NCI-H2081 treated with DMSO at 0.1 percent for 48 hours (cell line): ENCODE results near the gene DNAH14.

Source experiments
- DNase-seq: peaks from one replicate; lab custom pipeline; 2025; lab: John Stamatoyannopoulos, UW

DNAH14 gene

GRCh38 chr1:225408249-225408648 lies 478.8 kb downstream of the DNAH14 start:
- DNase-seq, result no peak

GRCh38 chr1:225409051-225409450 lies 479.6 kb downstream of the DNAH14 start:
- no peak for DNase-seq

GRCh38 chr1:225410036-225410435 lies 480.6 kb downstream of the DNAH14 start:
- no peak for DNase-seq

- DNase-seq, result no peak
These were observed 482.8 kb downstream of the DNAH14 start for GRCh38 chr1:225412321-225412720.

- DNase-seq, result no peak
These were observed 483.4 kb downstream of the DNAH14 start for GRCh38 chr1:225412803-225413351.

- no peak for DNase-seq
These were observed 484.4 kb downstream of the DNAH14 start for GRCh38 chr1:225413708-225414375.

- DNase-seq, result no peak
These were observed 485.8 kb downstream of the DNAH14 start for GRCh38 chr1:225415307-225415706.

GRCh38 chr1:225415967-225416745 lies 486.7 kb downstream of the DNAH14 start:
- no peak for DNase-seq

- no peak for DNase-seq
These were observed 488.6 kb downstream of the DNAH14 start for GRCh38 chr1:225418059-225418458.

- no peak for DNase-seq
These were observed 489.1 kb downstream of the DNAH14 start for GRCh38 chr1:225418598-225418997.

GRCh38 chr1:225422031-225422605 lies 492.6 kb downstream of the DNAH14 start:
- no peak for DNase-seq

GRCh38 chr1:225422795-225423517 lies 493.5 kb downstream of the DNAH14 start:
- DNase-seq, result no peak

- DNase-seq, result no peak
These were observed 494.0 kb downstream of the DNAH14 start for GRCh38 chr1:225423518-225423855.

- no peak for DNase-seq
These were observed 495.2 kb downstream of the DNAH14 start for GRCh38 chr1:225424562-225425200.

- DNase-seq, result no peak
These were observed 495.8 kb downstream of the DNAH14 start for GRCh38 chr1:225425201-225425786.

- DNase-seq, result no peak
These were observed 497.1 kb downstream of the DNAH14 start for GRCh38 chr1:225426395-225427234.

- no peak for DNase-seq
These were observed 498.0 kb downstream of the DNAH14 start, which contains the start of gene LBR for GRCh38 chr1:225427235-225428067. TSS of gene LBR (minus strand) at chr1:225428038. CDS start at chr1:225424075, 3,963 bp downstream.

GRCh38 chr1:225428068-225428880 lies 498.8 kb downstream of the DNAH14 start:
- DNase-seq, result peak; percentile 56
